ENCODE results near the gene GPR137C. TPM values are rescaled to one million over a fixed set of nuclear protein-coding genes. Genes with fewer than 3 reads are reported as not detected.
A peak's percentile ranks its signal among the peaks of the same experiment; 100 is the strongest.

GPR137C gene
- total RNA-seq, 5 donors from 2014 or later (not counting 1 experiment from before 2014, with no cell fraction given) = 0.13 to 0.33 (median 0.15) TPM; not detected in 2

- H3K9me3 Mint-ChIP-seq = no peaks in the 10 kb centered on the region
- H3K4me3 Mint-ChIP-seq = no peak overlapping the region
- H3K27ac Mint-ChIP-seq = no peak overlapping the region
- CTCF ChIA-PET = interaction anchor here in 1 of 2 donors (0.8 kb wide), 1 partner anchor 25 kb away, joined by 3 read pairs; the partner anchor contains the start of gene TXNDC16
- no peak overlapping the region for H3K27ac ChIP-seq (ENCODE audit: low read length)
- H3K27me3 ChIP-seq (replicated peaks in 1 of 2; ENCODE audit: control insufficient read depth in 2 of 2, extremely low read depth in 1 of 2, insufficient read depth in 2 of 2, low read length in 1 of 2) = no peaks in the 10 kb centered on the region
- POLR2A ChIA-PET = no interaction called here
- DNase-seq (no peak), ATAC-seq (replicated peaks in 1 of 4) (no peak)
- H3K27me3 Mint-ChIP-seq = no peaks in the 10 kb centered on the region
- peaks cover 21% of the 10 kb centered on the region for H3K36me3 Mint-ChIP-seq
- H3K4me1 ChIP-seq (ENCODE audit: control insufficient read depth in 1 of 2, extremely low read depth in 1 of 2, insufficient read depth in 2 of 2, low read length in 2 of 2) = no peaks in the 10 kb centered on the region
- H3K36me3 ChIP-seq (ENCODE audit: control insufficient read depth in 2 of 2, extremely low read depth in 1 of 2, insufficient read depth in 1 of 2, low read length in 1 of 2) = peaks cover 0 to 2% of the 10 kb centered on the region in 2 donors
- WGBS (ENCODE audit: insufficient coverage) = 78% methylated on average over 1 of the region's 4 CpGs
- no peaks in the 10 kb centered on the region for H3K4me1 Mint-ChIP-seq
- H3K9me3 ChIP-seq = no peaks in the 10 kb centered on the region
- no peak overlapping the region for H3K4me3 ChIP-seq (ENCODE audit: control insufficient read depth in 1 of 2, extremely low read depth in 1 of 2, low read length in 1 of 2)
Observed at GRCh38 chr14:52527052-52527451, 25.6 kb upstream of the GPR137C start.

DNA sequence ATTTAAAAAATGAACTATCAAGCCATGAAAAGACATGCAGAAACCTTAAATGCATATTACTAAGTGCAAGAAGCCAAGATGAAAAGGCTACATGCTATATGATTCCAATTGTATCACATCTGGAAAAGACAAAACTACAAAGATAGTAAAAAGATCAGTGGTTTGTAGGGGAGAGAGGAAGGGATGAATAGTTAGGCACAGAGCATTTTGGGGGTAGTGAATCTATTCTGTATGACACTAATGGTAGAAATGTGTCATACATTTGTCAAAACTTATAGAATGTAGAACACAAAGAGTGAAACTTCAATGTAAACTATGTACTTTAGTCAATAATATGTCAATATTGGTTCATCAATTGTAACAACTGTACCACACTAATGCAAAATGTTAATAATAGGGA is 21.2 kb upstream of the GPR137C start:
- peak in 1 of 4 experiments; percentile 42 for ATAC-seq (replicated peaks in 1 of 4)
- POLR2A ChIA-PET = no interaction called here
- peaks cover 9 to 19% of the 10 kb centered on the region in 2 donors for H3K36me3 ChIP-seq (ENCODE audit: control insufficient read depth in 2 of 2, extremely low read depth in 1 of 2, insufficient read depth in 1 of 2, low read length in 1 of 2)

DNA sequence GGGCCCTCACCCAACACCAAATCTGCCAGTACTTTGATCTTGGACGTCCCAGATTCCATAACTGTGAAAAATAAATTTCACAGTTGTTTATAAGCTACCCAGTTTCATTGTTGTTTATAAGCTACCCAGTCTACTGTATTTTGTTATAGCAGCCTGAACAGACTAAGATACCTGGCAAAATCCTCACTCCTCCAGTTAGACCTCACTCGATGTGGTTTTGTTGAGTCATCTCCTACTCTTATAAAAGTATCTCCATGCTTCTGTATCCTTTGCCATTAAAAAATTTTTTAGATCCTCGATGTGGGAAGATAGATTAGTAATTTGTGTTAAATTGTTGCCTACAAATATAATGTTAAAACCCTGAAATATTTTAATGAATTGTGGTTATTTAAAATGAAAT is 16.4 kb upstream of the GPR137C start:
- H3K36me3 ChIP-seq (ENCODE audit: control insufficient read depth in 2 of 2, extremely low read depth in 1 of 2, insufficient read depth in 1 of 2, low read length in 1 of 2) = peaks cover 9 to 32% of the 10 kb centered on the region in 2 donors
- H3K4me3 ChIP-seq (ENCODE audit: control insufficient read depth in 1 of 2, extremely low read depth in 1 of 2, low read length in 1 of 2) = no peak overlapping the region
- Mint-ChIP-seq H3K27me3 (no peaks in the 10 kb centered on the region), H3K36me3 (peaks cover 54% of the 10 kb centered on the region), H3K27ac (no peak overlapping the region), H3K4me3 (no peak overlapping the region), H3K9me3 (no peaks in the 10 kb centered on the region), H3K4me1 (peaks cover 7 to 13% (median 8%) of the 10 kb centered on the region in 3 donors)
- ATAC-seq (replicated peaks in 1 of 4) (no peak), DNase-seq (no peak)
- no peak overlapping the region for H3K27ac ChIP-seq (ENCODE audit: low read length)
- no peaks in the 10 kb centered on the region for H3K9me3 ChIP-seq
- ChIA-PET CTCF (interaction anchor here in 1 of 2 donors (0.7 kb wide), 1 partner anchor 132 kb away, joined by 3 read pairs; no protein-coding TSS in a partner anchor), POLR2A (interaction anchor here in 1 of 2 donors (0.6 kb wide), 2 partner anchors 16 to 631 kb away, joined by 3 read pairs; partner anchors contain the start of genes GPR137C and TXNDC16)
- no peaks in the 10 kb centered on the region for H3K4me1 ChIP-seq (ENCODE audit: control insufficient read depth in 1 of 2, extremely low read depth in 1 of 2, insufficient read depth in 2 of 2, low read length in 2 of 2)
- no peaks in the 10 kb centered on the region for H3K27me3 ChIP-seq (replicated peaks in 1 of 2; ENCODE audit: control insufficient read depth in 2 of 2, extremely low read depth in 1 of 2, insufficient read depth in 2 of 2, low read length in 1 of 2)
- WGBS (ENCODE audit: insufficient coverage) = no CpG with 5 or more reads among the region's 3 CpGs

More for the DNA sequence above, 21.2 kb upstream of the GPR137C start:
- no peak overlapping the region for H3K4me3 ChIP-seq (ENCODE audit: control insufficient read depth in 1 of 2, extremely low read depth in 1 of 2, low read length in 1 of 2)
- no peak for DNase-seq
- H3K27ac ChIP-seq (ENCODE audit: low read length) = no peak overlapping the region
- no peaks in the 10 kb centered on the region for H3K27me3 ChIP-seq (replicated peaks in 1 of 2; ENCODE audit: control insufficient read depth in 2 of 2, extremely low read depth in 1 of 2, insufficient read depth in 2 of 2, low read length in 1 of 2)
- no peaks in the 10 kb centered on the region for H3K27me3 Mint-ChIP-seq
- no peak overlapping the region for H3K4me3 Mint-ChIP-seq
- no peaks in the 10 kb centered on the region for H3K9me3 ChIP-seq
- no peak overlapping the region for H3K27ac Mint-ChIP-seq
- H3K9me3 Mint-ChIP-seq = no peaks in the 10 kb centered on the region
- no peaks in the 10 kb centered on the region for H3K4me1 Mint-ChIP-seq
- peaks cover 34% of the 10 kb centered on the region for H3K36me3 Mint-ChIP-seq
- no peaks in the 10 kb centered on the region for H3K4me1 ChIP-seq (ENCODE audit: control insufficient read depth in 1 of 2, extremely low read depth in 1 of 2, insufficient read depth in 2 of 2, low read length in 2 of 2)
- CTCF ChIA-PET = no interaction called here

GRCh38 chr14:52538623-52539022 is 14.0 kb upstream of the GPR137C start:
- H3K4me3 ChIP-seq (ENCODE audit: control insufficient read depth in 1 of 2, extremely low read depth in 1 of 2, low read length in 1 of 2) = no peak overlapping the region
- no peaks in the 10 kb centered on the region for H3K4me1 ChIP-seq (ENCODE audit: control insufficient read depth in 1 of 2, extremely low read depth in 1 of 2, insufficient read depth in 2 of 2, low read length in 2 of 2)
- CTCF ChIA-PET = no interaction called here
- Mint-ChIP-seq H3K4me3 (no peak overlapping the region), H3K4me1 (peaks cover 7 to 13% (median 8%) of the 10 kb centered on the region in 3 donors), H3K27me3 (no peaks in the 10 kb centered on the region), H3K27ac (no peak overlapping the region), H3K9me3 (no peaks in the 10 kb centered on the region), H3K36me3 (peaks cover 56% of the 10 kb centered on the region)
- no peak overlapping the region for H3K27ac ChIP-seq (ENCODE audit: low read length)
- no peaks in the 10 kb centered on the region for H3K9me3 ChIP-seq
- POLR2A ChIA-PET = no interaction called here
- ATAC-seq (replicated peaks in 1 of 4) = no peak
- DNase-seq = no peak
- no CpG with 5 or more reads among the region's 2 CpGs for WGBS (ENCODE audit: insufficient coverage)
- H3K36me3 ChIP-seq (ENCODE audit: control insufficient read depth in 2 of 2, extremely low read depth in 1 of 2, insufficient read depth in 1 of 2, low read length in 1 of 2) = peaks cover 3 to 34% of the 10 kb centered on the region in 2 donors
- no peaks in the 10 kb centered on the region for H3K27me3 ChIP-seq (replicated peaks in 1 of 2; ENCODE audit: control insufficient read depth in 2 of 2, extremely low read depth in 1 of 2, insufficient read depth in 2 of 2, low read length in 1 of 2)

DNA sequence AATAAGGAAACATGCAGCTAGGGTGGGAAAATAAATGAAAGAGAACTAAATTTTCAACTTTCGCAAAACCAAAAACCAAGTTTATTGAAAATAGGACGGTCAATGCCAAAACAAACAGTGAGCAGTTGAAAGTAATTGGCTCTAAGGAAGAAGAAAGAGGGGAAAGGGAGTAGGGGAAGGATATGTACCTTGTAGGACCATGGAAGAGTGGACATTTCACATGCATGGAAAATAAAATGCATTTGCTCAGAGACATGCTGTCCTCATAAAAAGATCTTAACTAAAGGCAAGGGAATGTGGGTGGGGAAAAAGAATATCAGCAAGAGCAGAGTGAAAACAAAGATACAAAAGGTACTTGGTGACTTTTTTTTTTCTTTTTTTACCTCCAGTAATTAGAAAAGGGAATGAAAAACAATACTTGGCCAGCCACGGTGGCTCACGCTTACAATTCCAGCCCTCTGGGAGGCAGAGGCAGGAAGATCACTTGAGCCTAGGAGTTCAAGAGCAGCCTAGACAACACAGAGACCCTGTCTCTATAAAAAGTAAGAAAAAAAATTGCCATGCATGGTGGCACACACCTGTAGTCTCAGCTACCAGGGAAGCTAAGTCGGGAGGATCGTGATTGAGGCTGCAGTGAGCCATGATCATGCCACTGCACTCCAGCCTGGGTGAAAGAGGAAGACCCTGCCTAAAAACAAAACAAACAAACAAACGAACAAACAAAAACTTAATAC is 6.9 kb upstream of the GPR137C start:
- Histone ChIP-seq H3K27me3 (replicated peaks in 1 of 2; ENCODE audit: control insufficient read depth in 2 of 2, extremely low read depth in 1 of 2, insufficient read depth in 2 of 2, low read length in 1 of 2) (no peaks in the 10 kb centered on the region), H3K27ac (ENCODE audit: low read length) (no peak overlapping the region), H3K36me3 (ENCODE audit: control insufficient read depth in 2 of 2, extremely low read depth in 1 of 2, insufficient read depth in 1 of 2, low read length in 1 of 2) (peaks cover 0 to 2% of the 10 kb centered on the region in 2 donors), H3K9me3 (no peaks in the 10 kb centered on the region), H3K4me3 (ENCODE audit: control insufficient read depth in 1 of 2, extremely low read depth in 1 of 2, low read length in 1 of 2) (no peak overlapping the region), H3K4me1 (ENCODE audit: control insufficient read depth in 1 of 2, extremely low read depth in 1 of 2, insufficient read depth in 2 of 2, low read length in 2 of 2) (peaks cover 2 to 5% of the 10 kb centered on the region in 2 experiments)
- ATAC-seq (replicated peaks in 1 of 4) (no peak), DNase-seq (no peak)
- Mint-ChIP-seq H3K27ac (no peak overlapping the region), H3K4me3 (no peak overlapping the region), H3K9me3 (no peaks in the 10 kb centered on the region), H3K27me3 (no peaks in the 10 kb centered on the region), H3K36me3 (peaks cover 9% of the 10 kb centered on the region), H3K4me1 (peaks cover 21 to 32% (median 23%) of the 10 kb centered on the region in 3 donors)
- POLR2A ChIA-PET = no interaction called here
- CTCF ChIA-PET = no interaction called here
- WGBS (ENCODE audit: insufficient coverage) = 100% methylated on average over 3 of the region's 7 CpGs

- DNase-seq = no peak
- H3K4me3 ChIP-seq (ENCODE audit: control insufficient read depth in 1 of 2, extremely low read depth in 1 of 2, low read length in 1 of 2) = no peak overlapping the region
- WGBS (ENCODE audit: insufficient coverage) = 100% methylated on average over 1 of the region's 4 CpGs
- ATAC-seq (replicated peaks in 1 of 4) = no peak
- no peak overlapping the region for H3K4me3 Mint-ChIP-seq
- H3K9me3 Mint-ChIP-seq = no peaks in the 10 kb centered on the region
- no peaks in the 10 kb centered on the region for H3K9me3 ChIP-seq
- POLR2A ChIA-PET = no interaction called here
- H3K4me1 Mint-ChIP-seq = peaks cover 26 to 38% (median 28%) of the 10 kb centered on the region in 3 donors
- no peaks in the 10 kb centered on the region for H3K27me3 Mint-ChIP-seq
- peaks cover 8 to 10% of the 10 kb centered on the region in 2 experiments for H3K4me1 ChIP-seq (ENCODE audit: control insufficient read depth in 1 of 2, extremely low read depth in 1 of 2, insufficient read depth in 2 of 2, low read length in 2 of 2)
- H3K36me3 ChIP-seq (ENCODE audit: control insufficient read depth in 2 of 2, extremely low read depth in 1 of 2, insufficient read depth in 1 of 2, low read length in 1 of 2) = peaks cover 0 to 2% of the 10 kb centered on the region in 2 donors
- H3K27ac ChIP-seq (ENCODE audit: low read length) = no peak overlapping the region
- CTCF ChIA-PET = no interaction called here
- no peaks in the 10 kb centered on the region for H3K27me3 ChIP-seq (replicated peaks in 1 of 2; ENCODE audit: control insufficient read depth in 2 of 2, extremely low read depth in 1 of 2, insufficient read depth in 2 of 2, low read length in 1 of 2)
- H3K36me3 Mint-ChIP-seq = peaks cover 8% of the 10 kb centered on the region
- no peak overlapping the region for H3K27ac Mint-ChIP-seq
Observed at GRCh38 chr14:52546318-52546670, 6.3 kb upstream of the GPR137C start.
